Measurements from ENCODE around the gene VEZF1. TPM values are rescaled to one million over a fixed set of nuclear protein-coding genes. Genes with fewer than 3 reads are reported as not detected.

The VEZF1 gene
- total and polyA plus RNA-seq, 2 experiments from 2014 or later: 32.2 to 51.9 TPM

DNA sequence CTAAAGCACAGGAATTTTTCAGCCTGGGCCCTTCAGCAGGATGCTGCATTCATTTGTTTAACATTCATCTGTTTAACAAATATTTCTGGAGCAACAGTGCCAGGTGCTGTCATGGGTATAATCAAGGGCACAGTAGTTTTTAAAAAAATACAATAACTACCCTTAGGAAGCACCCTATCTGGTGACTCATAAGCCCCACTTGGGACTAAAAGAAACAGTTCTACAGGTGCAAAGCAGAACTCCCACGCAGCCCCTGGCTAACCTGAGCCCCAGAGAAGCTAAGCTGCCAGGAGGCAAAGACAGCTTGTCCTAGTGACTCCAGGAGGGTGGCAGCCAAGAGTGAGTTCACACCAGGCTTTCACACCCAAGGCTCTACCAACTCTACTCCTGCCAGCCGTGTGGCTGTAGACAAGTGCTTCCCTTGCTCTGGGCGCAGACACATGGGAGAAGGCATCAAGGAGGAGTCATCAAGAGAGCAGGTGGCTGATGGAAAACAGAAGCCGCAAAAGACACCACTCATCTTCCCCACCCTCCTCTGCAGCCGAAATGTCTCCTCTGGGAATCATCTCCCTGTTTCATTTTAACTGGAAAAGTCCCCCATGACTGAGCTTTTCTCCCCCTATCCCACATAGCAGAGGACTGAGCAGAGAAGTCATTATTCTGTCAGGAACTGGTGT lies 47.3 kb downstream of the VEZF1 start:
- Histone ChIP-seq H3K4me3 (no peak overlapping the region), H3K27ac (no peak overlapping the region), H3K27me3 (replicated peaks; ENCODE audit: insufficient read depth) (no peaks in the 10 kb centered on the region), H3K4me2 (ENCODE audit: unreplicated experiment) (no peak overlapping the region), H3K36me3 (ENCODE audit: low read depth) (no peaks in the 10 kb centered on the region), H3K4me1 (ENCODE audit: insufficient read depth) (peaks cover 33% of the 10 kb centered on the region), H4K20me1 (ENCODE audit: insufficient read depth) (no peaks in the 10 kb centered on the region), H3K9me2 (ENCODE audit: insufficient read depth) (no peaks in the 10 kb centered on the region), H3K9ac (no peak overlapping the region), H3K79me2 (ENCODE audit: insufficient read depth) (peaks cover 89% of the 10 kb centered on the region), H3F3A (ENCODE audit: insufficient read depth) (peaks cover 37% of the 10 kb centered on the region), H3K9me3 (ENCODE audit: low read depth) (no peaks in the 10 kb centered on the region), H2AFZ (no peak overlapping the region)
- TF ChIP-seq EZH2phosphoT487 (IDR thresholded peaks at IDR 0.05; ENCODE audit: insufficient read depth, low read depth) (no peak), EZH2 (IDR thresholded peaks at IDR 0.05; ENCODE audit: insufficient read depth, poor library complexity, severe bottlenecking) (no peak)
- no peak for DNase-seq
- in situ Hi-C loops (cut with MboI): no loop called here
- 70 to 80% methylated on average over 5 of the region's 5 CpGs for WGBS, 2 experiments (ENCODE audit: low coverage in 1 of 2, low lambda C conversion rate in 2 of 2, missing lambda C conversion rate in 2 of 2)

DNA sequence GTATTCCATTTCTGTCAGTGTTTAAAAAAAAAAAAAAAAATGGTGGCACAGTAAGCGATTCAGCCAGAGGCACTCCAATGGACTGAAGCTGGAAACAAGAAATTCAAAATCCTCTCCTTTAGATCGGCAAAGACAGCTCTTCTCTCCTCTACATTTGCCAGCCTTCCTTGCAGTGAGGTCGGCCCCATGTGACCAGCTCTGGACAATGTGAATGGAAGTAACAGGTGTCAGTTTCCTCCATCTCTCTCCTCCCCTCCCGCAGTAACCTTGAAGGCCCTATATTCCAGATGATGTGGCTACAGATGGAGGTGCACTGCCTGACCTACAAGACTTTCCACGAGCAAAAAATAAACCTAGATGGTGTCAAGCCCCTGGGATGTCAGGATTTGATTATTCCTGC lies 47.8 kb downstream of the VEZF1 start:
- no peaks in the 10 kb centered on the region for H4K20me1 ChIP-seq (ENCODE audit: insufficient read depth)
- no peaks in the 10 kb centered on the region for H3K9me3 ChIP-seq (ENCODE audit: low read depth)
- peaks cover 33% of the 10 kb centered on the region for H3K4me1 ChIP-seq (ENCODE audit: insufficient read depth)
- H3K9me2 ChIP-seq (ENCODE audit: insufficient read depth): no peaks in the 10 kb centered on the region
- no peak for TF ChIP-seq EZH2phosphoT487 (IDR thresholded peaks at IDR 0.05; ENCODE audit: insufficient read depth, low read depth)
- TF ChIP-seq EZH2 (IDR thresholded peaks at IDR 0.05; ENCODE audit: insufficient read depth, poor library complexity, severe bottlenecking): no peak
- no peak for DNase-seq
- in situ Hi-C loops (cut with MboI): no loop called here
- peaks cover 36% of the 10 kb centered on the region for H3F3A ChIP-seq (ENCODE audit: insufficient read depth)
- H3K9ac ChIP-seq: no peak overlapping the region
- H3K4me2 ChIP-seq (ENCODE audit: unreplicated experiment): no peak overlapping the region
- H3K79me2 ChIP-seq (ENCODE audit: insufficient read depth): peaks cover 89% of the 10 kb centered on the region
- no peak overlapping the region for H3K27ac ChIP-seq
- no peaks in the 10 kb centered on the region for H3K27me3 ChIP-seq (replicated peaks; ENCODE audit: insufficient read depth)
- H2AFZ ChIP-seq: no peak overlapping the region
- no peak overlapping the region for H3K4me3 ChIP-seq
- no peaks in the 10 kb centered on the region for H3K36me3 ChIP-seq (ENCODE audit: low read depth)
- whole genome bisulfite sequencing, 2 experiments (ENCODE audit: low coverage in 1 of 2, low lambda C conversion rate in 2 of 2, missing lambda C conversion rate in 2 of 2): 71 to 76% methylated on average over 5 of the region's 5 CpGs

GRCh38 chr17:57939797-57940196 lies 48.3 kb downstream of the VEZF1 start:
- Histone ChIP-seq H4K20me1 (ENCODE audit: insufficient read depth) (no peaks in the 10 kb centered on the region), H3K4me1 (ENCODE audit: insufficient read depth) (peaks cover 34% of the 10 kb centered on the region), H3F3A (ENCODE audit: insufficient read depth) (peaks cover 33% of the 10 kb centered on the region), H3K36me3 (ENCODE audit: low read depth) (no peaks in the 10 kb centered on the region), H3K27me3 (replicated peaks; ENCODE audit: insufficient read depth) (no peaks in the 10 kb centered on the region), H3K9ac (no peak overlapping the region), H3K4me3 (no peak overlapping the region), H3K79me2 (ENCODE audit: insufficient read depth) (peaks cover 86% of the 10 kb centered on the region), H2AFZ (no peak overlapping the region), H3K9me2 (ENCODE audit: insufficient read depth) (no peaks in the 10 kb centered on the region), H3K4me2 (ENCODE audit: unreplicated experiment) (no peak overlapping the region), H3K9me3 (ENCODE audit: low read depth) (no peaks in the 10 kb centered on the region), H3K27ac (no peak overlapping the region)
- 72 to 75% methylated on average over 6 to 7 of the region's 7 CpGs for WGBS, 2 experiments (ENCODE audit: low coverage in 1 of 2, low lambda C conversion rate in 2 of 2, missing lambda C conversion rate in 2 of 2)
- no peak for TF ChIP-seq EZH2 (IDR thresholded peaks at IDR 0.05; ENCODE audit: insufficient read depth, poor library complexity, severe bottlenecking)
- DNase-seq: no peak
- in situ Hi-C loops (cut with MboI): no loop called here

GRCh38 chr17:57938061-57938502 lies 50.0 kb downstream of the VEZF1 start:
- Histone ChIP-seq H3K4me1 (ENCODE audit: insufficient read depth) (peaks cover 29% of the 10 kb centered on the region), H2AFZ (no peak overlapping the region), H3K9me3 (ENCODE audit: low read depth) (no peaks in the 10 kb centered on the region), H3K4me3 (no peak overlapping the region), H3K79me2 (ENCODE audit: insufficient read depth) (peaks cover 92% of the 10 kb centered on the region), H4K20me1 (ENCODE audit: insufficient read depth) (no peaks in the 10 kb centered on the region), H3K27ac (no peak overlapping the region), H3K9ac (no peak overlapping the region), H3K4me2 (ENCODE audit: unreplicated experiment) (no peak overlapping the region), H3K9me2 (ENCODE audit: insufficient read depth) (no peaks in the 10 kb centered on the region), H3F3A (ENCODE audit: insufficient read depth) (peaks cover 27% of the 10 kb centered on the region), H3K36me3 (ENCODE audit: low read depth) (no peaks in the 10 kb centered on the region), H3K27me3 (replicated peaks; ENCODE audit: insufficient read depth) (no peaks in the 10 kb centered on the region)
- no peak for TF ChIP-seq EZH2phosphoT487 (IDR thresholded peaks at IDR 0.05; ENCODE audit: insufficient read depth, low read depth)
- TF ChIP-seq EZH2 (IDR thresholded peaks at IDR 0.05; ENCODE audit: insufficient read depth, poor library complexity, severe bottlenecking): no peak
- in situ Hi-C loops (cut with MboI): no loop called here
- DNase-seq: no peak
- WGBS, 2 experiments (ENCODE audit: low coverage in 1 of 2, low lambda C conversion rate in 2 of 2, missing lambda C conversion rate in 2 of 2): 68 to 73% methylated on average over 7 of the region's 7 CpGs

Data from GM23248 (cell line).